HepG2 (cell line): ENCODE results near the gene NEUROD1. TPM values are rescaled to one million over a fixed set of nuclear protein-coding genes. Genes with fewer than 3 reads are reported as not detected.

ENCODE experiments used
- ATAC-seq: fragments of 200-7000 bp; cut with Tn5 transposase; 3 replicates; pipeline ENCODE4 v1.9.1; 2020; ENCODE audit warnings: mild to moderate bottlenecking, moderate library complexity
- BruUV-seq: library from RNA; stranded (reverse); fragments of 400-500 nt; replicated peaks from 2 replicates; lab custom pipeline; 2021; lab: Mats Ljungman, UMichigan
- CTCF ChIA-PET: fragments of 300-600 bp; formaldehyde crosslinking; extraction: SDS; loops from one replicate; lab custom pipeline; 2021; ENCODE audit warnings: low total read pairs, inconsistent platforms, low intra/inter-chr PET ratio; lab: Yijun Ruan, JAX
- POLR2A ChIA-PET: fragments of 350-600 bp; sonication (Branson Sonifier 250); formaldehyde crosslinking; loops from one replicate; lab custom pipeline; 2020; ENCODE audit warnings: antibody characterized with exemption, inconsistent platforms; lab: Yijun Ruan, JAX
- DNase-seq: peaks from one replicate; pipeline ENCODE4 v3.0.0-alpha.2; 2015; ENCODE audit warnings: low spot score
- FAIRE-seq: peaks from 3 replicates; lab custom pipeline; 2011; peaks lifted over from hg19 to GRCh38; lab: Jason Lieb, UNC
- H2AFZ ChIP-seq: one replicate; pipeline ENCODE4 v1.6.1; 2011; ENCODE audit warnings: low read length, inconsistent platforms
- H3K27ac ChIP-seq: fragments of 300-600 bp; 3 replicates; pipeline ENCODE4 v1.8.0; 2011; ENCODE audit warnings: mixed run types, mild to moderate bottlenecking, mixed read lengths, low read length, inconsistent platforms; ENCODE audit not compliant: insufficient read depth; ENCODE audit errors: extremely low read length
- H3K27me3 ChIP-seq, 2 experiments: fragments of 200-600 bp in 1 of 2; 2 replicates in 1 of 2; 3 replicates in 1 of 2; pipeline versions ENCODE4 v1.6.0 to v1.8.0; 2011; ENCODE audit warnings: low read length in 2 of 2, mild to moderate bottlenecking in 2 of 2, moderate library complexity in 2 of 2, inconsistent platforms in 1 of 2; ENCODE audit not compliant: insufficient read depth in 2 of 2, control insufficient read depth in 1 of 2
- H3K36me3 ChIP-seq, 2 experiments: fragments of 200-600 bp in 1 of 2; replicated peaks in 1 of 2; 2 replicates in 1 of 2; 3 replicates in 1 of 2; pipeline versions ENCODE4 v1.5.1 to v1.8.0; 2011; ENCODE audit warnings: low read length in 2 of 2, inconsistent platforms in 1 of 2; ENCODE audit not compliant: insufficient read depth in 2 of 2, control insufficient read depth in 1 of 2
- H3K4me1 ChIP-seq: 2 replicates; pipeline ENCODE4 v1.5.1; 2012; ENCODE audit warnings: low read length, inconsistent platforms; ENCODE audit not compliant: insufficient read depth
- H3K4me2 ChIP-seq: 2 replicates; pipeline ENCODE4 v1.6.0; 2011; ENCODE audit warnings: low read depth, low read length, inconsistent platforms
- H3K4me3 ChIP-seq, 3 experiments: fragments of 200-600 bp in 1 of 3; sonication (generic), shearing (Covaris generic) in 1 of 3; replicated peaks in 1 of 3; 2 replicates each; pipeline ENCODE4 v1.5.1; 2011 to 2016; ENCODE audit warnings: low read length in 3 of 3, inconsistent platforms in 2 of 3, low read depth in 2 of 3, mild to moderate bottlenecking in 2 of 3, control low read depth in 1 of 3, mixed read lengths in 1 of 3; ENCODE audit not compliant: insufficient read depth in 1 of 3
- H3K79me2 ChIP-seq: one replicate; pipeline ENCODE4 v1.6.1; 2011; ENCODE audit warnings: low read length, inconsistent platforms; ENCODE audit not compliant: insufficient read depth
- H3K9ac ChIP-seq: 2 replicates; pipeline ENCODE4 v1.6.0; 2011; ENCODE audit warnings: mild to moderate bottlenecking, low read depth, low read length, inconsistent platforms; ENCODE audit not compliant: insufficient read depth
- H3K9me3 ChIP-seq: 2 replicates; pipeline ENCODE4 v1.5.1; 2012; ENCODE audit warnings: mild to moderate bottlenecking, low read length
- H4K20me1 ChIP-seq: 2 replicates; pipeline ENCODE4 v1.6.0; 2011; ENCODE audit warnings: inconsistent platforms, mild to moderate bottlenecking, low read length, moderate library complexity; ENCODE audit not compliant: insufficient read depth
- LCORL ChIP-seq, 2 experiments: fragments of 450-650 bp in 1 of 2; sonication (generic) in 1 of 2; formaldehyde crosslinking in 1 of 2; IDR thresholded peaks; 2 replicates each; pipeline versions ENCODE4 v1.5.0 to v1.6.1; 2017 to 2020; ENCODE audit warnings: antibody characterized with exemption in 1 of 2, missing genetic modification reagents in 1 of 2
- MBNL3 ChIP-seq: fragments of 250-450 bp; sonication (Bioruptor Pico); conservative IDR thresholded peaks from 2 replicates; pipeline ENCODE4 v1.8.0; 2022; ENCODE audit warnings: mild to moderate bottlenecking, inconsistent platforms
- REPIN1 ChIP-seq: sonication (generic); formaldehyde crosslinking; IDR thresholded peaks from 2 replicates; pipeline ENCODE4 v1.8.0; 2022; ENCODE audit warnings: missing genetic modification reagents, low read depth, mild to moderate bottlenecking, borderline replicate concordance
- SPEN ChIP-seq: sonication (generic); formaldehyde crosslinking; IDR thresholded peaks from 2 replicates; pipeline ENCODE4 v1.5.1; 2020; ENCODE audit warnings: low read depth, mild to moderate bottlenecking, missing genetic modification reagents
- TCF7 ChIP-seq: sonication (generic); IDR thresholded peaks from 2 replicates; pipeline ENCODE4 v1.6.1; 2016; ENCODE audit warnings: antibody characterized with exemption, low read depth
- ZFYVE20 ChIP-seq: sonication (generic); formaldehyde crosslinking; IDR thresholded peaks from 2 replicates; pipeline ENCODE4 v1.8.0; 2023; ENCODE audit warnings: low read depth, mild to moderate bottlenecking, moderate library complexity, missing genetic modification reagents, borderline replicate concordance
- ZNF354B ChIP-seq: sonication (generic); formaldehyde crosslinking; IDR thresholded peaks from 2 replicates; pipeline ENCODE4 v1.8.0; 2022; ENCODE audit warnings: mild to moderate bottlenecking, missing genetic modification reagents
- ZNF598 ChIP-seq: sonication (generic); formaldehyde crosslinking; IDR thresholded peaks from 2 replicates; pipeline ENCODE4 v1.5.1; 2020; ENCODE audit warnings: mild to moderate bottlenecking, missing genetic modification reagents, borderline replicate concordance
- ZNF616 ChIP-seq: sonication (generic); formaldehyde crosslinking; IDR thresholded peaks from 2 replicates; pipeline ENCODE4 v1.5.0; 2020; ENCODE audit warnings: low read depth, mild to moderate bottlenecking, missing genetic modification reagents
- ZNF629 ChIP-seq: sonication (generic); formaldehyde crosslinking; conservative IDR thresholded peaks from 2 replicates; pipeline ENCODE4 v1.5.0; 2020; ENCODE audit warnings: missing genetic modification reagents
- ZNF747 ChIP-seq: sonication (generic); formaldehyde crosslinking; IDR thresholded peaks from 2 replicates; pipeline ENCODE4 v1.8.1; 2023; ENCODE audit warnings: missing genetic modification reagents, mild to moderate bottlenecking, borderline replicate concordance
- ZZZ3 ChIP-seq: sonication (generic); formaldehyde crosslinking; IDR thresholded peaks from 2 replicates; pipeline ENCODE4 v1.4.0; 2020; ENCODE audit warnings: missing genetic modification reagents, mild to moderate bottlenecking, borderline replicate concordance
- WGBS: methylation state at CpG from one replicate; pipeline ENCODE4 v1.1.6; 2017; ENCODE audit warnings: low lambda C conversion rate; 5-methylcytosine and 5-hydroxymethylcytosine counted together
- in situ Hi-C: cut with HindIII; loops from 2 replicates; pipeline ENCODE4 v1.10.0; 2017; ENCODE audit warnings: low pct_unique_long_range_greater_than_20kb; ENCODE audit not compliant: extremely low pct_ligation_motif_present
- intact Hi-C: fragments of 100-400 bp; cut with micrococcal nuclease; formaldehyde crosslinking; loops from one replicate; pipeline ENCODE4 v1.10.0; 2022; ENCODE audit not compliant: unreplicated experiment
- polyA plus RNA-seq, 8 experiments: library from polyadenylated mRNA; depleted of rRNA in 3 of 8; stranded (reverse) in 7 of 8; unstranded in 1 of 8; fragments of >200 nt; fragmentation: Illumina TruSeq in 4 of 8; extraction: Trizol in 4 of 8; gene quantifications; 2 replicates each; pipeline versions ENCODE4 v1.2.1 to v1.2.3, GENCODE V29; 2011 to 2016; ENCODE audit warnings: low read depth in 4 of 8, missing spikeins in 1 of 8, mixed read lengths in 1 of 8; ENCODE audit not compliant: insufficient read depth in 1 of 8
- total RNA-seq, 5 experiments: library from RNA; depleted of rRNA; stranded (reverse); fragments of >200 nt; fragmentation: Illumina TruSeq; extraction: Trizol; gene quantifications; 2 replicates each; pipeline ENCODE4 v1.2.3, GENCODE V29; 2016; ENCODE audit warnings: low read depth in 1 of 5
- TF ChIP-seq, protein P1 (sequence below), 2 experiments: IDR thresholded peaks; 2 replicates each; pipeline ENCODE4 v1.6.1; 2011 to 2012; ENCODE audit warnings: low read length in 2 of 2, borderline replicate concordance in 1 of 2, low read depth in 1 of 2, mild to moderate bottlenecking in 1 of 2, moderate library complexity in 1 of 2
- TF ChIP-seq, protein P2 (sequence below): sonication (generic); formaldehyde crosslinking; IDR thresholded peaks from 2 replicates; pipeline ENCODE4 v1.4.0; 2020; ENCODE audit warnings: missing genetic modification reagents, low read depth, mild to moderate bottlenecking, borderline replicate concordance
- TF ChIP-seq, protein P3 (sequence below): sonication (generic); formaldehyde crosslinking; IDR thresholded peaks from 2 replicates; pipeline ENCODE4 v1.4.0; 2020; ENCODE audit warnings: low read depth, missing genetic modification reagents

Gene NEUROD1
- total and polyA plus RNA-seq, 2 of the 13 experiments (the other 11 are each of a cell fraction or from before 2014, with no cell fraction given) = not detected

DNA sequence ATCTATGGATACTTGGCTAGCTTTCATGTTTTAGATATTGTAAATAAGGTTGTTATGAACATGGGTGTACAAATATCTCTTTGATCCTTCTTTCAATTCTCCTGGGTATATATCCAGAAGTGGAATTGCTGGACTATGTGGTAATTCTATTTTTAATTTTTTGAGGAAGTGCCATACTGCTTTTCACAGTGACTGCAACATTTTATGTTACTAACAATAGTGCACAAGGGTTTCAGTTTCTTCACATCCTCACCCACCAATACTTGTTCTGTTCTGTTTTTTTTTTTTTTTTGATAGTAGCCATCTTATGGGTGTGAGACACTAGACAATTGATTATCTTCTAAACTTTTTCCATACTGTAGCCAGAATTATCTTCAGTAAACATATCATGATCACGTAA lies 17.3 kb upstream of the NEUROD1 start:
- Histone ChIP-seq H3K9ac (no peak overlapping the region), H3K4me3 (no peak overlapping the region), H3K36me3 (no peaks in the 10 kb centered on the region), H3K9me3 (peaks cover 1% of the 10 kb centered on the region; the same call in 1 of the 2 replicates), H3K4me2 (no peak overlapping the region), H4K20me1 (no peaks in the 10 kb centered on the region), H3K27ac (no peak overlapping the region), H3K79me2 (no peaks in the 10 kb centered on the region), H3K4me1 (no peaks in the 10 kb centered on the region), H2AFZ (no peak overlapping the region), H3K27me3 (no peaks in the 10 kb centered on the region)
- intact Hi-C loops = no loop called here
- ATAC-seq (no peak), DNase-seq (no peak), FAIRE-seq (no peak)
- in situ Hi-C loops = no loop called here
- TF ChIP-seq ZZZ3 = no peak
- no peak for TF ChIP-seq MBNL3 (CRISPR knock-in tag)
- TF ChIP-seq ZNF747 (CRISPR knock-in tag) = no peak
- TF ChIP-seq, protein P1, sequence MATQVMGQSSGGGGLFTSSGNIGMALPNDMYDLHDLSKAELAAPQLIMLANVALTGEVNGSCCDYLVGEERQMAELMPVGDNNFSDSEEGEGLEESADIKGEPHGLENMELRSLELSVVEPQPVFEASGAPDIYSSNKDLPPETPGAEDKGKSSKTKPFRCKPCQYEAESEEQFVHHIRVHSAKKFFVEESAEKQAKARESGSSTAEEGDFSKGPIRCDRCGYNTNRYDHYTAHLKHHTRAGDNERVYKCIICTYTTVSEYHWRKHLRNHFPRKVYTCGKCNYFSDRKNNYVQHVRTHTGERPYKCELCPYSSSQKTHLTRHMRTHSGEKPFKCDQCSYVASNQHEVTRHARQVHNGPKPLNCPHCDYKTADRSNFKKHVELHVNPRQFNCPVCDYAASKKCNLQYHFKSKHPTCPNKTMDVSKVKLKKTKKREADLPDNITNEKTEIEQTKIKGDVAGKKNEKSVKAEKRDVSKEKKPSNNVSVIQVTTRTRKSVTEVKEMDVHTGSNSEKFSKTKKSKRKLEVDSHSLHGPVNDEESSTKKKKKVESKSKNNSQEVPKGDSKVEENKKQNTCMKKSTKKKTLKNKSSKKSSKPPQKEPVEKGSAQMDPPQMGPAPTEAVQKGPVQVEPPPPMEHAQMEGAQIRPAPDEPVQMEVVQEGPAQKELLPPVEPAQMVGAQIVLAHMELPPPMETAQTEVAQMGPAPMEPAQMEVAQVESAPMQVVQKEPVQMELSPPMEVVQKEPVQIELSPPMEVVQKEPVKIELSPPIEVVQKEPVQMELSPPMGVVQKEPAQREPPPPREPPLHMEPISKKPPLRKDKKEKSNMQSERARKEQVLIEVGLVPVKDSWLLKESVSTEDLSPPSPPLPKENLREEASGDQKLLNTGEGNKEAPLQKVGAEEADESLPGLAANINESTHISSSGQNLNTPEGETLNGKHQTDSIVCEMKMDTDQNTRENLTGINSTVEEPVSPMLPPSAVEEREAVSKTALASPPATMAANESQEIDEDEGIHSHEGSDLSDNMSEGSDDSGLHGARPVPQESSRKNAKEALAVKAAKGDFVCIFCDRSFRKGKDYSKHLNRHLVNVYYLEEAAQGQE (IDR thresholded peaks at IDR 0.05; ENCODE audit: borderline replicate concordance in 1 of 2, low read depth in 1 of 2, low read length in 2 of 2) = no peak
- TF ChIP-seq ZFYVE20 (CRISPR knock-in tag) = no peak
- TF ChIP-seq ZNF629 (CRISPR knock-in tag) = no peak
- TF ChIP-seq ZNF354B (CRISPR knock-in tag) = no peak
- TF ChIP-seq, protein P2, sequence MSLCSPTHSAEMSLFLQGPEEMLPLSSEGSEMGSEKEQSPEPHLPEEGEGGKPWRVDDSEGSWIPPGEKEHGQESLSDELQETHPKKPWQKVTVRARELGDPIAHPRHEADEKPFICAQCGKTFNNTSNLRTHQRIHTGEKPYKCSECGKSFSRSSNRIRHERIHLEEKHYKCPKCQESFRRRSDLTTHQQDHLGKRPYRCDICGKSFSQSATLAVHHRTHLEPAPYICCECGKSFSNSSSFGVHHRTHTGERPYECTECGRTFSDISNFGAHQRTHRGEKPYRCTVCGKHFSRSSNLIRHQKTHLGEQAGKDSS (CRISPR knock-in tag) = no peak
- TF ChIP-seq TCF7 = no peak
- TF ChIP-seq SPEN (CRISPR knock-in tag) = no peak
- no peak for TF ChIP-seq ZNF616 (CRISPR knock-in tag)
- no peak for TF ChIP-seq LCORL (IDR thresholded peaks at IDR 0.05)
- no peak for TF ChIP-seq LCORL (CRISPR knock-in tag; IDR thresholded peaks at IDR 0.05)
- TF ChIP-seq REPIN1 (CRISPR knock-in tag) = no peak
- TF ChIP-seq ZNF598 = no peak
- TF ChIP-seq, protein P3, sequence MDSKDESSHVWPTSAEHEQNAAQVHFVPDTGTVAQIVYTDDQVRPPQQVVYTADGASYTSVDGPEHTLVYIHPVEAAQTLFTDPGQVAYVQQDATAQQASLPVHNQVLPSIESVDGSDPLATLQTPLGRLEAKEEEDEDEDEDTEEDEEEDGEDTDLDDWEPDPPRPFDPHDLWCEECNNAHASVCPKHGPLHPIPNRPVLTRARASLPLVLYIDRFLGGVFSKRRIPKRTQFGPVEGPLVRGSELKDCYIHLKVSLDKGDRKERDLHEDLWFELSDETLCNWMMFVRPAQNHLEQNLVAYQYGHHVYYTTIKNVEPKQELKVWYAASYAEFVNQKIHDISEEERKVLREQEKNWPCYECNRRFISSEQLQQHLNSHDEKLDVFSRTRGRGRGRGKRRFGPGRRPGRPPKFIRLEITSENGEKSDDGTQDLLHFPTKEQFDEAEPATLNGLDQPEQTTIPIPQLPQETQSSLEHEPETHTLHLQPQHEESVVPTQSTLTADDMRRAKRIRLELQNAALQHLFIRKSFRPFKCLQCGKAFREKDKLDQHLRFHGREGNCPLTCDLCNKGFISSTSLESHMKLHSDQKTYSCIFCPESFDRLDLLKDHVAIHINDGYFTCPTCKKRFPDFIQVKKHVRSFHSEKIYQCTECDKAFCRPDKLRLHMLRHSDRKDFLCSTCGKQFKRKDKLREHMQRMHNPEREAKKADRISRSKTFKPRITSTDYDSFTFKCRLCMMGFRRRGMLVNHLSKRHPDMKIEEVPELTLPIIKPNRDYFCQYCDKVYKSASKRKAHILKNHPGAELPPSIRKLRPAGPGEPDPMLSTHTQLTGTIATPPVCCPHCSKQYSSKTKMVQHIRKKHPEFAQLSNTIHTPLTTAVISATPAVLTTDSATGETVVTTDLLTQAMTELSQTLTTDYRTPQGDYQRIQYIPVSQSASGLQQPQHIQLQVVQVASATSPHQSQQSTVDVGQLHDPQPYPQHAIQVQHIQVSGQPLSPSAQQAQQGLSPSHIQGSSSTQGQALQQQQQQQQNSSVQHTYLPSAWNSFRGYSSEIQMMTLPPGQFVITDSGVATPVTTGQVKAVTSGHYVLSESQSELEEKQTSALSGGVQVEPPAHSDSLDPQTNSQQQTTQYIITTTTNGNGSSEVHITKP = no peak
- 25% methylated on average over 1 of the region's 1 CpG for WGBS
- no TSS peak for BruUV-seq
- POLR2A ChIA-PET = no interaction called here
- CTCF ChIA-PET = no interaction called here
